Body of pancreas (tissue), 4 donors: ENCODE data around the gene EBF3.

Source experiments
- CTCF ChIP-seq, 7 experiments: fragments of 450-650 bp in 4 of 7; fragments of 200-600 bp in 3 of 7; sonication (generic) in 3 of 7; IDR thresholded peaks; one replicate each; pipeline ENCODE4 v1.5.1; 2016 to 2019; ENCODE audit warnings: antibody characterized with exemption in 7 of 7
- POLR2A ChIP-seq, 3 donors: fragments of 450-650 bp; IDR thresholded peaks; one replicate each; pipeline ENCODE4 v1.6.1; 2016; ENCODE audit warnings: antibody characterized with exemption in 3 of 3, mild to moderate bottlenecking in 2 of 3

DNA sequence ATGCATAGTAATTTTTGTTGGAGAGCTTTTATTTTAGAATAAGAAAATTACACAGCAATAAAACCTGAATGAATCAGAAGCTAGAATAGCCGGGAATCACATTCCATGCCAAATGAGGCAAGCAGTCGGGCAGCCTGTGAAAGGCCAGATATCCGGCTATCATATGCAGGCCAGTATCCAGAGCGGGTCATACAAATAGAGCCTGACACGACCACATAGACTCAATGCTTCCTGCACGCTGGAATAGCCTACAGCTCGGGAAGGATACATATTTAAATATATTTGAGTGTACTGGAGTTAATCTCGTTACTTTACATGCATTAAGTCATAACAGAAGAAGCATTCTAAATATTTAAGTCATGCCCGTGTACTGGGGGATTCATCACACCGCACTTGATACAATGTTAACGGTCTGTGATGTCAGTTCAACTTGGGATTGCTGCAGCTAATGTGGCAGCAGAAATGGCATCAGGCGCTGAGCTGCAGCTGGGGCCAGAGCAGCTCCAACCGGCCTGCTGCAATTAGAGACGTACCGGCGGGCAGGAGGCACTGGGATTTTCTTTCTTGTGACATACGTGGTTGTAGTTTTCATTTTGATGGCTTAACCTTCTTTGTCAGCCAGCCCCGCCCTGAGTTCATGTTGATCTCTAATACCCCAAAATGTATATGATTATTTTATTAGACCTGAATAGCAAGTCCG lies 112.0 kb downstream of the EBF3 start:
- TF ChIP-seq POLR2A (IDR thresholded peaks at IDR 0.05) (no peak), CTCF (IDR thresholded peaks at IDR 0.05) (no peak)
